Measurements from ENCODE around the gene HOMER2. TPM values are rescaled to one million over a fixed set of nuclear protein-coding genes. Genes with fewer than 3 reads are reported as not detected.

The HOMER2 gene
- total RNA-seq, 2 experiments from 2014 or later, result 5.6 TPM

DNA sequence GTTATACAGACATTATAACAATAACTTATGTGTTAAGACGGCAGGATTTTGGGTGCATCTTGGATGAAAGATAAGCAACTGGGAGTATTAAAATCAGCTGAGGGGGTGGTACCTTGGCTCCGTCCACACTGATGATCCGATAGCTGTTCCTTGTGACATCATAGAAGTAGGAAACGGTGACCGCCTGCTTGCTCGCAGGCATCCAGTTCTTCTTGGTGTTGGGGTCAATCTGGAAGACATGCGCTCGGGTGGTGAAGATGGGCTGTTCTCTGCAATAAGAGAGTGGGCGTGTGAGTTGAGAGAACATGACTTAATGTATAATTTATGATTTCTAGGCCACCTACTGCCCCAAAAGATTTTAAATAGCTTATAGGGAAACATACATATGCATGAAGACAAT lies 59.9 kb downstream of the HOMER2 start:
- TF ChIP-seq CTCF (conservative IDR thresholded peaks at IDR 0.05; ENCODE audit: low read length) (no peak), EZH2phosphoT487 (IDR thresholded peaks at IDR 0.05; ENCODE audit: borderline replicate concordance, low read depth, low read length) (no peak)
- H3K27ac ChIP-seq (ENCODE audit: low read depth, low read length, poor library complexity, severe bottlenecking), result no peak overlapping the region
- no peaks in the 10 kb centered on the region for H3K9me3 ChIP-seq (ENCODE audit: low read length)
- no TSS peak for BruUV-seq (replicated peaks)
- no peaks in the 10 kb centered on the region for H3K4me1 ChIP-seq (ENCODE audit: insufficient read depth, low read length, poor library complexity, severe bottlenecking)
- H3K4me2 ChIP-seq (ENCODE audit: low read length), result no peak overlapping the region
- no peak overlapping the region for H2AFZ ChIP-seq (ENCODE audit: low read length)
- no peak overlapping the region for H3K4me3 ChIP-seq (ENCODE audit: low read depth, low read length, poor library complexity, severe bottlenecking)
- no peak for DNase-seq (ENCODE audit: low spot score)
- H3K79me2 ChIP-seq (ENCODE audit: insufficient read depth, low read depth, low read length), result no peaks in the 10 kb centered on the region
- H4K20me1 ChIP-seq (ENCODE audit: insufficient read depth, low read length), result no peaks in the 10 kb centered on the region
- no peaks in the 10 kb centered on the region for H3K36me3 ChIP-seq (ENCODE audit: insufficient read depth, low read length)
- ChIA-PET CTCF (ENCODE audit: unreplicated experiment) (no interaction called here), POLR2A (interaction anchor here (0.6 to 1.2 kb wide), 2 partner anchors 10 to 62 kb away, joined by 4 read pairs; no protein-coding TSS in a partner anchor)
- intact Hi-C loops (cut with micrococcal nuclease; ENCODE audit: unreplicated experiment), result no loop called here
- H3K9me2 ChIP-seq (ENCODE audit: insufficient read depth, low read length), result no peaks in the 10 kb centered on the region

GRCh38 chr15:82890995-82891390 lies 61.5 kb downstream of the HOMER2 start:
- CTCF ChIA-PET (ENCODE audit: unreplicated experiment), result no interaction called here
- DNase-seq (ENCODE audit: low spot score), result no peak

More at GRCh38 chr15:82890995-82891390, 61.5 kb downstream of the HOMER2 start:
- Histone ChIP-seq H3K36me3 (ENCODE audit: insufficient read depth, low read length) (no peaks in the 10 kb centered on the region), H3K27ac (ENCODE audit: low read depth, low read length, poor library complexity, severe bottlenecking) (no peak overlapping the region), H3K4me2 (ENCODE audit: low read length) (no peak overlapping the region), H3K4me1 (ENCODE audit: insufficient read depth, low read length, poor library complexity, severe bottlenecking) (no peaks in the 10 kb centered on the region), H3K79me2 (ENCODE audit: insufficient read depth, low read depth, low read length) (no peaks in the 10 kb centered on the region), H3K9me3 (ENCODE audit: low read length) (no peaks in the 10 kb centered on the region), H3K4me3 (ENCODE audit: low read depth, low read length, poor library complexity, severe bottlenecking) (no peak overlapping the region), H2AFZ (ENCODE audit: low read length) (no peak overlapping the region), H3K9me2 (ENCODE audit: insufficient read depth, low read length) (no peaks in the 10 kb centered on the region), H4K20me1 (ENCODE audit: insufficient read depth, low read length) (no peaks in the 10 kb centered on the region)
- TF ChIP-seq EZH2phosphoT487 (IDR thresholded peaks at IDR 0.05; ENCODE audit: borderline replicate concordance, low read depth, low read length), result no peak
- no peak for TF ChIP-seq CTCF (conservative IDR thresholded peaks at IDR 0.05; ENCODE audit: low read length)
- POLR2A ChIA-PET, result no interaction called here
- BruUV-seq (replicated peaks), result no TSS peak
- intact Hi-C loops (cut with micrococcal nuclease; ENCODE audit: unreplicated experiment), result no loop called here
